Hindlimb muscle (tissue), 1 donor: Measurements from ENCODE around the gene TBX1. TPM values are rescaled to one million over a fixed set of nuclear protein-coding genes. Genes with fewer than 3 reads are reported as not detected.

Experiments
- DNase-seq: peaks from one replicate; pipeline ENCODE4 v3.0.0-alpha.2; 2013
- polyA plus RNA-seq: library from polyadenylated mRNA; unstranded; fragments of 120-200 nt; gene quantifications from one replicate; pipeline ENCODE4 v1.2.1, GENCODE V29; 2013; ENCODE audit not compliant: insufficient read length

TBX1 gene
- polyA plus RNA-seq, 1 donor = 17.2 TPM

- DNase-seq = no peak
Observed at GRCh38 chr22:19738664-19739447, 21.7 kb upstream of the TBX1 start.

DNA sequence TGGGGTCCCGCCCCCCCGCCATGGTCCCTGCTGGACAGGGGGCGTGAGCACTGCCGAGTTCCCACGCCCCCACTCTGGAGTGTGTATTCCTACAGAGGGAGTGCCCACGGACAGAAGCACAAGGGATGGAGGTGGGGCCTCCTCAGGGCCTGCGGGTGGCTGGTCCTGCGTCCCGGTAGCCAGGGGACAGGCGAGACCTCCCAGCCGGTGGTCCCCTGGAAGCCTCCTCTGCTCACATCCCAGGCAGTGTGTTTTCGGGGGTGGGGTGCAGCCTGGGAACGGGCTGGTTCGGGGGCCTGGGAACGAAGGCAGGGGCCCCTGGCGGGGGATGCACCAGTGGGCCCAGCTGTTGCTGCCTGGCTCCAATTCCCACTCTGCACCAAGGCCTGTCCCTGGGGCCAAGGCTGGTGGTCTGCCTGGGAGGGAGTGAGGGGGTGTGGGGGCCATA, 21.1 kb upstream of the TBX1 start:
- no peak for DNase-seq

DNA sequence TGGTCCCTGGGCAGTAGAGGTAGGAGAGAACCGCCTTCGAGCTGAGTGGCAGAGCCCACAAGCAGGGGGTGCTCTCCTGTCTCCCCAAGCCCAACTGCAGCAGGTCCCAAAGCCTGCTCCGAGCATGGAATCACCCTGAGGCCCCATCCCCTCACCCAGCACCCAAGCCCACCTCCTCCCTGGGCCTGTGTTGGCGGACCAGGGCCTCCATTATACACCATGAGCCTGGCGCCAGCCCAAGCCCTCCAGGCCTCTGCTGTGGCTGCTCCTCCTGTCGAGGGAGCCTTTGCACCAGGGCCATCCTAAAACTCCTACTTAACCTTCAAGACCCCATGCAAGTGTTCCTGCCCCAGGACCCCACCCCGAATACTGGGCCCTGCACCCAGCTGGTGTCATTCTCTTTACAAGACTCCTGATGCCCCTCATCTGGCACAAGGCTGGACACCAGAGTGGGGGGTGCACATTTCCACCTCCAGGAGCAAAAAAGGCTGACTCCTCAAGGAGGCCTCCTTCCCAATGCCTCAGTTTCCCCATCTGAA, 20.6 kb upstream of the TBX1 start:
- DNase-seq = no peak

DNA sequence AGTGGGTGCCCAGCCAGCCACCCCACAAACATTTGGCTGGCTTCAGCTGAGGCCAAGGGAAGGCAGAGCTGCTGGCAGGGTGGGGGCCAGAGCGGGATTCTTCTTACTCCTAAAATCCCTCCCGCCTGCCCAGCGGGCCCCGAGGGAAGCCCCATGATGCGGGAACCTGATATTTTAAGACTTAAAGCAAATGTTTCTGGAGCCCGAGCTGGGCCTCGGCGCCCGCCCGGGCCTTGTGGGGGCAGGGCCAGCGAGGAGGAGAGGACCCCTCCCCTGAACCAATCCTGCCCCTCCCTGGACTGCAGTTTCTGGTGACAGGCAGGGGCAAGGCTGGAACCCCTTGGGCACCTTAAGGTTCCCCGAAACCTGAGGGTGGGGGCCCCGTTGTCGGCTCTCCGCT, 20.0 kb upstream of the TBX1 start:
- no peak for DNase-seq

GRCh38 chr22:19741053-19741452, 19.5 kb upstream of the TBX1 start:
- DNase-seq = no peak

- DNase-seq = no peak
Observed at GRCh38 chr22:19742160-19743066, 18.2 kb upstream of the TBX1 start.

DNA sequence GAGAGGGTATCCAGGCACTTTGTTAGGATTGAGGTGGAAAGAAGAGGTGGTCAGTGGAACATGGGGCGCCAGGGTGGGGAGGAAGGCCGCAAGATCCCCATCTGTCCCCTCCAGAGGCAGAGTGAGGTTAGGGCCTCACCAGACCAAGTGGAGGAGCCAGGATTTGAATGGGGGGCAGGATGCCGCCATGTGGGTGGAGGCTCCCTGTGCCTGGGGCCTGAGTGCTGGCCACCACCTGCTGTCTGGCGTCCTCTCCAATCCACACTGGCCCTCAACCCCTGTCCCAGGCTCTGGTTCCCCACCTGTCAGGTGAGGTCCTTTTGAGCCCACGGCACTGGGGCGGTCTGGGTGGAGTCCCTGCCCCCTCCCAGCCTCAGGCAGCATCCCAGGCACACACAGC, 17.5 kb upstream of the TBX1 start:
- no peak for DNase-seq

- DNase-seq = no peak
Observed at GRCh38 chr22:19743651-19744050, 16.9 kb upstream of the TBX1 start.

- DNase-seq = no peak
Observed at GRCh38 chr22:19744350-19745006, 16.1 kb upstream of the TBX1 start.

GRCh38 chr22:19745155-19746101, 15.2 kb upstream of the TBX1 start:
- no peak for DNase-seq

- no peak for DNase-seq
Observed at GRCh38 chr22:19746726-19747125, 13.9 kb upstream of the TBX1 start.

DNA sequence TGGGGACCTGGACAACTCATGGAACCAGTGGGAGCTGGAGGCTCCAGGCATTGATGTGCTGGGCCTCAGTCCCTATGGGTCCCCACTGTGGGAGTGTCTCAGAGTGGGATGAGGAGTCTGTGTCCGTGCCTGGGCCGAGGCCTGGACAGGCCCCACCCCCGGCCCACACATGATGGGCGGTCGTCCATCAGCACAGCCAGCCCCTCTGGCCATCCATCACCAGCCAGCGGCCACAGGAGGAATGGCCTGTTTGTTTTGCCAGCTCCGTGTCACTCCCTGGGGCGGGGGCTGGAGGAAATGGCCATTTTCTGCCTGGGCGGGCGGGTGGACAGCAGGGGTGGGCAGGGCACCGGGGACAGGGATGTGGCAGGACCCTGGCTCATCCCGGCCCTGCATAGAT, 13.0 kb upstream of the TBX1 start:
- DNase-seq = no peak

GRCh38 chr22:19748139-19748538, 12.4 kb upstream of the TBX1 start:
- DNase-seq = no peak

- no peak for DNase-seq
Observed at GRCh38 chr22:19748991-19749664, 11.4 kb upstream of the TBX1 start.

DNA sequence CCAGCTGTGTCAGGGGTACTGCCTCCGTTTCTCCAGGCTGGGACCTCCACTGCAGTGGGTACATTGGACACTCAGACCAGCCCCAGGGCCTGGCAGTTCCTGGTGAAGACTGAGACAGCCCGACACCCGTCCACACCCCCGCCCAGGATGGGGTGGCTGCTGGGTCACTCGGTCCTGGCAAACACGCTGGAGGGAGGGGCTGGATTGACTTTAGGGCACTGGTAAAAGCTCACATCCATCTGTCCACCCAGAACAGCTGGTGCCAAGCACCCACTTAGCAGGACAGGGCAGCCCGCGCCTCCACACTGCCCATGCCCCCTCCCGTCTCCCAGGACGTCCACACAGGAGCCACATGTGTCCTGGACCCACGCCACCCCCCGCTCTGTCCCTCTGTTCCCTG, 10.7 kb upstream of the TBX1 start:
- no peak for DNase-seq

DNA sequence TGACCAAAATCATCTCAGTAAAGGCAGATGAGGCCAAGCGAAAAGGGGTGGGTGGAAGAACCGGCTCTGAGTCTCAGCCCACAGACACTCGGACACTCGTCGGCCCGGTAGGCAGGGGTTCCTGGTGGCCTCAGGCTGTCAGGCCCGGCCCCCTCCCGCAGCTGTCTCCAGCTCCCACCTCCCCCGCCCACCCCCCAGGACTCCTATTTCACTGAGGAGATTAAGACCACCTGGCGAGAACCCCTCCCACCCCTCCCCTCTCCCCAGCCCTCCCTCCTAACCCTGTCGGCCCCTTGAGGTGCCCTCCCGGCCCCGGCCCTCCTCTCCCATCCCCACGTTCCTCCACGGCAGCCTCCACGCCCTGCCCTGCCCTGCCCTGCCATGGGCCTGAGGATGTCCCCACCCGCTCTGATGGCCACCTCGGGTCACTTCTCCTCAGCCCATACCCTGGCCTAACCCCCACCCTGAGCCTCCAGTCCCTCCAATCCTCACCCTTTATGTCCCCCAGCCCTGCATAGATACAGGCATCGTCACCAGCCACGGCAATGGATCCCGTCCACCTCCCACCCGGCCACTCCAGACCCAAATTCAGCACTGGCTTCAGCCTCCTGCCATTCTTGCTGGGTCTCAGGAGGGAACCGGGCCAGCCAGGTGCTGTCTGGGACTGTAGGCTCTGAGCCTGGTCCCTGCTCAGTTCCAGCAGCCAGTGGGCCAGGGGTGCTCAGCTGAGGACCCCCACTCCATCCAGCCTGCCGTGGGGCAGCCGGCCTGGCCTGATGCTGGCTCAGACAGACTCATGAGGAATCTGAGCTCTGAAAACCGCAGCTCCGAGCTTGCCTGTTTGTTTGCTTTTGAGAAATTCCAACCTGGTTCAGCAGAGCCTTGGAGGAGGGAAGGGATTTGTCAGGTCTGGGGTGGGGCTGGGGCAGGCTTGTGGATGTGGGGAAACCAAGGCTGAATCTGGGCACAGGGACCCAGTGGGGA, 9.8 kb upstream of the TBX1 start:
- no peak for DNase-seq

DNA sequence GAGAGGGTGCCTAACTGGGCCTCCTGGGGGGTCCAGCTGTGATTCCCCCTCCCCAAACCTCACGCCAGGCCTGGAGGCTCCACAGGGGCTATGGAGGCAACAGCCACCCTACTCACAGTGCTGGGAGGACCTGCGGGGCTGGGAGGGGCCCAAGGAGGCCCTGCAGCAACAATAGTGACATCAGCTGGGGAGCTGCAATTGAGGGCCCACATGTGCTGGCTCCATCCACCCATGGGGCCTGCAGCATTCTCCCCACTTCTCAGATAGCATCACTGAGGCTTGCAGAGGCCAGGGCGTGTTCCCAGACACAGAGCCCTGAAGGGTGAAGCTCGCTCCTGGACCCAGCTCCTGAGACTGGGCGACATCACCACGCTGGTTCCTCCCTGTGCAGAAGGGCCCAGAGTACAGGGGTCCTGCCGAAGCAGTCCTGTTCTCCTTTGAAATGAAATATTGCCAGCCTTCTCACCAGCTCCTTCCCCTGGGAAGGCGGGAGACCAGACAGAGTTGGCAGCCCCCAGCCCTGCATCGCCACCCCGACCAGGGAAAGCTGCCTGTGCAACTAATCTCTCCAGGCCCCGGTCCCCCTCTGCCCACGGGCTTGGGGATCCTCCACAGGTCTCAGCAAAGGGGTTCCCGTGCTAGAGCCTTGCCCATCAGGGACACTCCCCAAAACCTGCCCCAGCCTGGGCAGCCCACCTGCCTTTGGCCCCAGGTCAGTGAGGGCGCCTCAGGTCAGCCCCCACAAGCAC, 8.9 kb upstream of the TBX1 start:
- no peak for DNase-seq

- no peak for DNase-seq
Observed at GRCh38 chr22:19753090-19753842, 7.3 kb upstream of the TBX1 start.
